Stimulated activated naive CD4-positive, alpha-beta T cell treated with Interleukin-2 at 50 U/mL for 16 hours (primary cell): ENCODE data around the gene SLC9A4.

Experiments used
- DNase-seq: peaks from one replicate; lab custom pipeline; 2025; lab: John Stamatoyannopoulos, UW

The SLC9A4 gene

DNA sequence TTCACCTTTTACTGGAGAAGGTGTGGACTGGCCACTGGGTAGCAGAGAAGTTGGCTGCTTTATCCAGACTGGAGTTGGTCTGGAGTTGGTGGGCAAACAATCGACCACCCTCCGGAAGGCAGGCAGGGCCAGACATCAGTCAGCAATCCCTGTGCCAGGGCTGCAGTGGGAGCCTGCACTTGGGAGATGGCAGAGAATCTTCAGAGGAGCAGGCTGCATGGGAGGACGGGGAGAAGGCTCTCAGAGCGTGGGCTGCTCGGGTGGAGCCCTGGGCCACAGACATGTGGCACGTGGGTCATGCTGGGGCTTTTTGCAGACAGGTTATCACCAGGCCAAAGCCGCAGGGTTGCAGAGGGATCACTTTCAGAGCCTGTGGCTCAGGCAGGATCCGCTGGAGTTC is 29.6 kb downstream of the SLC9A4 start:
- DNase-seq, result no peak

DNA sequence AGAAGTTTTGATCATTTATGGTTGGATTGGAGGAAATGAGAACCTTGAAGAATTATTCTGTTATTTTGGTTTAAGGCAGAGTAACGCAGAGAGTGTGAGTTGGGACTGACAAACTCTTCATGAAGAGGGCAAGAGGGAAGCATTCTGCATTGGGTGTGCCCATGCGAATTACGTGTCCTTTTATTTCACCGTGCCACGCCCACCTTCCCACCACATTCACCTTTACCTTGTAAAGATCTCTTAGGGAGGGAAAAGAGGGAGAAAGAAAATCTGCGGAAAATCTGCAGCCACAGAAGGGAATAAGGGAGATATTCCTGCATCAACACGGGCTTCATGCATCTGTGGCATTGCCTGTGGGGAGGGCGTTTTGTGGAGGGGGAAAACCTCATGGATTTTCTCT is 31.8 kb downstream of the SLC9A4 start:
- DNase-seq, result no peak

DNA sequence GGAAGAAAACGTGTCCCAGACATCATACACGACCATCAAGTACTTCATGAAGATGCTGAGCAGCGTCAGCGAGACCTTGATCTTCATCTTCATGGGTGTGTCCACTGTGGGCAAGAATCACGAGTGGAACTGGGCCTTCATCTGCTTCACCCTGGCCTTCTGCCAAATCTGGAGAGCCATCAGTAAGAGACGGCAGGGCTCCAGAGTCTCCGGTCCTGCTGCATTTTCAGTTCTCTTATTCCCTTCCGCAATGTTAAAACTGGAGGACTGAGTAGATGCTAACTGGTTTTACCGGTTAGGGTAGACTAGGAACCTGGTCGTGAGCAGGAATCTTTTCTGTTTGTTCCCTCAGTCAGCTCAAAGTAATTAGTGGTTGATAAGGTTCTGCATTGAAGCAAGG is 32.3 kb downstream of the SLC9A4 start:
- DNase-seq, result no peak

DNA sequence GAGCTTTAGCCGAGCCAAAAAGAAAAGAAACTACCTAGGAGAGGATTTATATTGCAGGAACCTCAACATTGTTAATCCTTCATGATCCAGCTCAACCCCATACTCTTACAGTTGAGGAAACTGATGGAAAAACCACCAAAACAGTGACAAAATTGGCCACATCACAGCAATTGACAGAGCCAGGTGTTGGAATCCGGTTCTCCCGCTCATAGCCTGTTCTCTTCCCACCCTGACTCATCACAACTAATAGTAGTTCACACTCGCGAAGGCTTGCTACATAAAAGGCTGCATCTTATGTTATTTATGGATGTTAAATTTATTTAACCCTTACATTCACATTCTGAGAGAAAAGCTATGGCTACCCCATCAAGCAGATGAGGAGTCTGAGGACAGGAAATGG is 33.7 kb downstream of the SLC9A4 start:
- no peak for DNase-seq

DNA sequence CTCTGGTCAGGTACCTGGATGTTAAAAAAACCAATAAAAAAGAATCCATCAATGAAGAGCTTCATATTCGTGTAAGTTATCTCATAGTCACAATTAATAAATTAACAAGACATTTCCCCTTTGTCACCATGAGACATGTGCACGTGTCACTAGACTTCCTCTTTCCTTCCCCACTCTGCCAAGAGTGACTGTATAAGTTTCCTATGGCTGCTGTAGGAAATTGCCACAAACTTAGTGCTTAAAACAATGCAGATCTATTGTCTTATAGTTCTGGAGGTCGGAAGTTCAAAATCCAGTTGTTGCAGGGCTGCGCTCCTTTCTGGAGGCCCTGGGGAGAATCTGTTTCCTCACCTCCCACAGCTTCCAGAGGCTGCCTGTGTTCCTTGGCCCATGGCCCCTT is 35.8 kb downstream of the SLC9A4 start:
- no peak for DNase-seq

DNA sequence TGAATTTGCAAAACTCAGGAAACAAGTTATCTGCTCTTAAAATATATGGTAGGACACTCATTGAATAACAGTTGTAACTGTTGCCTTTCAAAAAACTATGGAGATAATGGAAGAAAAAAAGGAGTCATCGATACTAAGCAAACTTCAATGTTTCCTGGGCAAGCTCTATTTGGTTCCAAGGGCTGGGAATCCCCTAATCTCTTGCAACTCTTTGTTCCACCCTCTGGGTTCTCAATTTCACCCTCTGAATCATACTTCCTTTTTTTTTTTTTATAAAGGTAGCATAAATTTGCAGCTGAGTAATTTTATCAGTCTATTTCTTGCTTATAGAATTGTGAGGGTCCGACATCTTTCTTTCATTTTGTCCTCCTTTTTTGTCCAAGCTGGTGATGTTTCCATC is 36.7 kb downstream of the SLC9A4 start:
- DNase-seq, result no peak

DNA sequence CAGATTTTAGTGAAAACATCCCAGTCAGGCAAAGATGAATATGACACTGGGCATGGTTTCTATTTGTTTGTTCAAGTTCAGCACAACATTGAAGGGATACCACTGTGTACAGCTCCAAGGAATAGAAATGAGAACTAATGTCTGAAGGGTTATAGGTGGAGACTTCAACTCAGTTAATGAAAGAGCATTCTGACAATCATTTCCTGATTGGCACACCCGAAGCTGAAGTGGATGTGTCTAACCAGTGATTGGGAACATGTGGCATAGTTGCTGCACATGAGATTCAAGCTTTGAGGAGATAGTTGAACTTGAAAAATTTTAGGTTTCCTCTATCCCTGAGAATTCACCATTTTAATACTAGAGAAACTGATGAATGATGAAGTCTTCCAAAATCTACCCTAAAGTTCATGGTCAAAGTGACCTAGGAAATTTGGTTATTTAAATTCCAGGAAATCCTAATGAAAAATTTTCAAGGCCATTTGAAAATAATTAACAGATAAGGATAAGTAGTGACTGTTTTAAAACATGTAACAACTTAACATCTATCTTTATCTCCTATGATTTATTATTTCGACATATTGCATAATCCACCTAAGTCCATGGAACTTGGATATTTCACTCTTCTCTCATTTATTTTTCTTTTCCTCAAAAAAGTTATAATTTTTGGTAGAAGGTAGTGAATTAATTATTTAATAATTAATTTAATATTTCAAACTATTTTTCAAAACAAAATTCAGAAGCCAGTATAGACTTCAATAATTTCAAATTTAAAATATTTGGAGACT is 38.0 kb downstream of the SLC9A4 start:
- DNase-seq, result no peak

DNA sequence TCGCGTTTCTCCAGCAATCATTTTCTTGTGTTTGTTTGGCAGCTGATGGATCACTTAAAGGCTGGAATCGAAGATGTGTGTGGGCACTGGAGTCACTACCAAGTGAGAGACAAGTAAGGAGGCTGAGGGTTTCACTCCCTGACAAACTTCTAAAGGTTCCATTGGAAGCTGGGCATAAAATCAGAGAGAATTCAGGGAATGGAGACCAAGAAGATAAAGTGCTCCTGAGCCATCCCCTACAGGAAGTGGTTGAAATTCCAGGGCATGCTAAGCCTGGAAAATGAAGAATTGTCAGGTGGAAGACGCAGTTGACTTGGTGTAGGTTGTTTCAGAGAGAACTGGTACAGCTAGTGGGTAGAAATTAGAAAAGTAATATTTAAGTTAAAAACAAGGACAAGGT is 39.1 kb downstream of the SLC9A4 start:
- no peak for DNase-seq

DNA sequence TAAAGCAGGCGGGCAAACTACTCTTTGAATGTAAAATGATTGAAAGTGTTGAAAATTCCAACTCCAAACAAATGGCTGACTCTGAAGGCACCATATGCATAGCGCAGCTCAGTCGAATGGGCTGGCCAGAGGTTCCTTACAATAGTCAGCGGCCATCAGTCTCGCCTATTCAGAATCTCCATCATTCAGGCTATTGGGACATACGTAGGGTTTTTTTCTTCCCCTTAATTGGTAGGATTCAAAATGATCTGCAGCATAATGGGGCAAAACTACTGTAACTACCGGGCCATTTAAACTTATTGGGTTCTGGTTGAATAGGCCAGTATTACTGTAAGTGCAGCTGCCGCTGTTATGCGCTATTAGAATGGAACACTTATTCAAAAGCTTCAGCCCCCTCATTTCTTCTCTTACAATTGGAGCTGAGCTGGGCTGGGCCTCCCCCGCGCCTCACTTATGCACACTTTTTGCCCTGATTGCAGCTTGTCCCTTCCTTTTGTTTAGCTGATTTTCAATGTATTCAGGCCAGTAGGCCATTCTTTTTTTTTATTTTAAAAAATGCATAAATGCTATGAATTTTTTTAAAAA is 40.4 kb downstream of the SLC9A4 start:
- no peak for DNase-seq

DNA sequence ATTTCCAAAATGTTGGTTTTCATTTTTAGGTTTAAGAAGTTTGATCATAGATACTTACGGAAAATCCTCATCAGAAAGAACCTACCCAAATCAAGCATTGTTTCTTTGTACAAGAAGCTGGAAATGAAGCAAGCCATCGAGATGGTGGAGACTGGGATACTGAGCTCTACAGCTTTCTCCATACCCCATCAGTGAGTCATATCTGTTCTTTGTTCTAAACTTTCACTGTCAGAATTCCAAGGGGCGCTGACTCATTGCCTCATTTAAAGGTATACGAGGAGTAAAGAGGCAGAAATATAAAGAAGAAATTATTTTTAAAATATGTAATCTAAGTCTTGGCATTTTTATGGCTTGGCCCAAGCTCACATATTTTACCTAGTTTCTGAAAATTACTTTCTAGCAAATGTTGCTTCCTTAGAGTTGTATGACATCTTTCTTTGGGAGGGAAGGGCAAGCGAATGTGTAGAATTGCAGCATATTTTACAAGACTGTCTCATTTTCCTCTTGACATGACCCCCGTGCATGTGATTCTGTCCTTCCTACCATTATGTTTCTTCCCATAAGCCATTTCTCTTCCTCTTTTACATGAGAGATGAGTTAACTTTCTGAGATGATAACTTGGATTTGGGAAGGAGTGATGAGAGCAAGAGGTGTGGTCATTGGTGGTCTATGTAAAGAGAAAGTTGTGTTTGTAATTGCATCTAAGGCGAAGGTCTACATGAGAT is 41.2 kb downstream of the SLC9A4 start:
- no peak for DNase-seq

DNA sequence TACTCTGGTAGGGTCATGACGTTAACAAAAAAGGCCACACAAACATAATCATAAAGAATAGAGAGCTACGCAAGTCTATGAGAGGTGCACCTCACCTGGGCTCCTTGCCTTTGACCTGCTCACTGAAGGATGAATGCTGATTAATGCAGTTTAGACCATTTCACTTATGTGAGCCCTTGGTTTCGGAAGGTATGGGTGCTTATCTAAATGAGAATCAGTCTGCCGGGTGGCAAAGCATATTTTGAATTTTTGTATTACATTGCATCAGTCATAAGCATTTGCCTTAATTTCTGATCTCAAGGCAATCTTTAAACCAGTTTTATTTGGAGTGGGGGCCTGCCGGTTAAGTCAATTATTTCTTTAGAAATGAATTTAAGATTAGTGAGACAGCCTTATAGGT is 42.8 kb downstream of the SLC9A4 start:
- DNase-seq, result no peak

DNA sequence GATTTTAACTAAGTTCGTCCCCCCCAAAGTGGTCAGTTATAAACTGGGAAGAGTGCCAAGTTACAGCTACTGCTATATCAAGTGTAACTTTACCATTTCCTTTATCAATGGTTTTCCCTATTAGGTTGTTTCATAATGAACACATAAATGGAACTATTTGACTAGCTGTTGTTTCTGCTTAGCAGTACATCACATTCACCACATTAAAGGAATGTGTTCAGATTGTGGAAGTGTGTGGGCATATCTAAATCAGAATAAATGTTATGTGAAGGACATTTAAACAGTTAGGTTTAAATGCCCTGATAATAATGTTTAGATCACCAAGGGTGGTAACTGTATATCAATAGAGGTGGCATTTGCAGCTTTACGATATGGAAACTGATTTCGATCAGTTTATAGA is 45.1 kb downstream of the SLC9A4 start:
- DNase-seq, result no peak

DNA sequence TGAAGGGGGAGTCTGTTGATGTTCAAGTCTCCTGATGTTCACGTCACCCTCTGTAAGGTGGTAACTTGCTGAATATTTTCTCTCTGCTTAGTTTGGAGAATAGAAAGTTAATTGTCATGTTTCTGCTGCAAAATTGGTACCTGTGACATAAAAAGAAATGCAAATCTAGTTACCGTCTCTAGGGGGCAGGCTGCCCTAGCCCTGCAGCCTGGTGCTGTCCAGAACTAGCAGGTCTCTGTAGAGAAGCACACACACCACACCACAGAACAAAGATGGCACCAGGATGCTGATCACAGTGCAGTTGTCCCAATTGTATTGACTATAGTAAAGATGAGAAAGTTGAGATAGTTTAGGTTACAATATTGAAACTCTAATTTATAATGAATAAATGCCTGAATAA is 47.0 kb downstream of the SLC9A4 start:
- DNase-seq, result no peak

DNA sequence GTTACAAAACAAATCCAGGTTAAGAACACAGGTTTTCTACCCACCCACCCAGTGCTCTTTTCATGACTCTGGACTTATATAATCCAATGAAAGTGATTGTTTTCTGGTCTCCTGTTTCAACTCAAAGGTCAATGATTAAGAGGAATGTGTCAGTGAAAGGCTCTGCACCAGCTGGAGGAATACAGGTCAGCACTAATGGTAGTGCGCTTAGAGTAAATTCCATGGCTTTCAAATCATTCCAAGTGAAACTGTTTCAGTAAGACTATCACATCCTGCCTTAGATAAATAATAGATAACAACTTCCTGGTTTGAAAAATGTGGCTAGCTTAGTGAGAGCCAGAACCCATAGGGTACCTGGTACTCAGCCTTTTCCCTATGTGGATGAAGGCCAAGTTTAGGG is 47.8 kb downstream of the SLC9A4 start:
- no peak for DNase-seq

DNA sequence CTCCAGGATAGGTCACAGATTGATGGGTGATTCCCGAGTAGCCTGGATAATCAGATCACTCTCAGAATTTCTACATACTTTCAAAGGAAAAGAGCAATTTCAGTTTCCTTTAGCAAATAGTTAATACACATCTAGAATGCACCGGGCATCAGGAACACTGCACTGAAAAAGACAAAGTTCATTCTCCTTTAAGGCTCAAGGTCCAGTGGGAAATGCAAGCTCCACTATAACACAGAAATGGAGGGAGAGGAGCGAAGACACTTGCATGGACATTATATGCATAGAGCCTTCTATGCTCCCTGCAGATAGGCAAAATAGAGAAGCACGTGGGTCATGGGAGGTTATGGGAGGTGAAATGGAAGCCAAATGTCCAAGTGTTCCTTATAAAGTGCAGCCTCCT is 49.1 kb downstream of the SLC9A4 start:
- DNase-seq, result no peak

DNA sequence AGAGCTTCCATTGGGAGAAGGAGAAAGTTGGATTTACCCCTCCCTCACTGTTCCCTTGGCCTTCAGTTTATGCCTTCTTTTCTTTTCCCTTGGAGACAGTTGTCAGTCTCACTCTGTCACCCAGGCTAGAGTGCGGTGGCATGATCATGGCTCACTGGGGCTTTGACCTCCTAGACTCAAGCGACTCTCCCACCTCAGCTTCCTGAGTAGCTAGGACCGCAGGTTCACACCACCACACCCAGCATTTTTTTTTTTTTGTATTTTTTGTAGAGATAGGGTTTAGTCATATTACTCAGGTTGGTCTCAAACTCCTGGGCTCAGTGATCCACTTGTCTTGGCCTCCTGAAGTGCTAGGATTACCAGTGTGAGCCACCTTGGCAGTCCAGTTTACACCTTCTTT is 49.9 kb downstream of the SLC9A4 start:
- DNase-seq, result no peak

DNA sequence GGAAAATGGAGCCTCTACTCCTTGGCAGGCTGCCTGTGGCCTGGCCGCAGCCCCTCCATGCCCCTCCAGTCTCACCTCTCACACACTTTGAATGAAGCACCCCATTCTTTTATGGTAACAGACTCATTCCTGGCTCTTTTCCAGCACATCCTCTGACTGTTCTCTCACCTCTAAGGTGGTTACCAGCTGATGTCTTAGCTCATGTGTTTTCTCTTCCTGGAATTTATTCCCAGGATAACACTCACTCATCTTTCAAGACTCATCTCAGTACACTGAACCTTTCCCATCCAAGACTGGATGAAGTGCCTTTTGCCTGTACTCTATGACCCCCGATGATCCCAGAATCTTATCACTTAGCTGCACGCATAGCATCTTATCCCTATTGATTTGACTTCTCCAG is 50.6 kb downstream of the SLC9A4 start:
- DNase-seq, result no peak

DNA sequence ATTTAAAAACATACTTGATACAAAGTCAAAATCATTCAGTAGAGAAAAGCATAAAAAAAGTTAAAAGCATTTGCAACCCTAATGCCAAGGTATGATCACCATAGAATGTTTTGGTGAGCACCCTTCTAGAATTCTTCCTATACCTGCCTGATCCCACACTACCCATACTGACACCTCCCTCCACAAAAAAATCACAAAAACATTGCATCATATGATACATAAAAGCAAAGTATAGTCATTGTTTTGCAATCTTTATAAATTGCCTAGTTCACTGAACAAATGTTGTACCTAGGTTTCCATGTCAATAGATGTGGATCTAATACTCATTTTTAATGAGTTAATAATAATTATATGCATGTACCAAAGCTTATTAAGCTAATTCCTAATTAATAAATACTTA is 54.1 kb downstream of the SLC9A4 start:
- no peak for DNase-seq

DNA sequence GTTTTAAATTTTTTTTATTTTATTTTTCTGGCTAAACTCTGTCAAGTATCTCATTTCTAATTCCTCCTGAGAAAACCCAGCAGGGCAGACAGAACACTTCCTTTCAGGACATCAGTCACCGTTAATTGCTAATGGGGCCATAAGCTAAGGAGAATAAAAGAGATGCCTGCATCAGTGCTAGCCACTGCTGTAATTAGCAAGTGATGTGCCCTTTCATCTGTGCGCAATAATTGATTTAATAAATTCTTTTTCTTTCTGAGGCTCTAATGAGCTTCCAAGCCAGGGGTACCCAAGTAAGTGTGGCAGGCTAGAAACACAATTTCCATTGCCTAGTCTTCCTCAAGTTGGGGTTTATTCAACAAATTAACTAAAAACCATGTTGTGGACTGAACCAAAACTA is 65.5 kb downstream of the SLC9A4 start:
- DNase-seq, result no peak

DNA sequence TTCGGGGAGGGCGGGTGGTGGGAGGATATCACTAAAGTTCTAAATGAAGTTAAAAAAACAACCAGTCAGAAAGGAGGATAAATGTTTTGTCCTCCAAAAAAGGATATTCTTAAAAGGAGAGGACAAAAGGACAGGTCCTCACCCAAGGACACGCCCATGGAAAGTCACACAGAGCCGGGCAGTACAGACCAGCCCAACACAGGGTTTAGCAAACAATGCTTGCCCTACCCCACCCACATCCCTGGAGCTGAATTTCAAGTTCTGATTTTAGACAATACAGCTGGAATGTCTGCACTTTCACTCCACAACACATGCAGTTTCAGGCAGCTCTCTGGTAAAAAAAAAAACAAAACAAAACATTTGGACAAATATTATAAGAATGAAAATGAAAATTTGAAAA is 67.9 kb downstream of the SLC9A4 start:
- DNase-seq, result no peak

DNA sequence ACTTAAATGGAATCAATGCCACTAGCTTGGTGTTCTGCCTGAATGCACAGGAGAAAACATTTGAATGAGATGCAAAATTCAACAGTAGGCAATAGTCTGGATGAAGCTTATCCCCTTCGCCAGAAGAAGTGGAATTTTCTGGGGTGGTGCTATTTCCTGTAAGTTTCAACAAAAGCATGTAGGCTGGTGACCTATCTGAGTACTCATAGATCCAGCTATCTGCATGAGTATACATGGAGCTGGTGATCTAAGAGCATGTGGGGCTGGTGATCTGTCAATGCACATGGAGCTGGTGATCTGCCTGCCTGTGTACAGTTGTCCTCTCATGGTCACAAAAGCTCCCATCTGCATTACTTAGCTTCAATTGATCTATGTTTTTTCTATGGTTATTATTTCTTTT is 71.2 kb downstream of the SLC9A4 start:
- DNase-seq, result no peak

DNA sequence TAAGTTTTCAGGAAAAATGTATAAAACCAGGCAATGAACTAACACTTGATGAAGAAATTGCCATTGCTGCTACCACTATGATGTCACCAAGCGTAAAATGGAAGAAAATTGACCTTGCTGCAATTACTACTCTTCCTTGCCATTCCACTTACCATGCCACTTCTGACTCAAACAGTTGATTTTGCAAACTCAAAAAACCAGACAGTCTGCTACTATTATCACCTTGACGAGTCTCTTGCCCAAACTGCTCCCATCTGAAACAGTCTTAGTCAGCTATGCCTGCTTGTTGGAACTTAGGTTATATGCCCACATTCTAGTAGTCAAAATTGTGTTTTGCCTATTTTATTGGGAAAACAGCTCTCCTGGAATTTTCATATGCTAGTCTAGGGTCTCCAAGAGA is 74.4 kb downstream of the SLC9A4 start:
- DNase-seq, result no peak

DNA sequence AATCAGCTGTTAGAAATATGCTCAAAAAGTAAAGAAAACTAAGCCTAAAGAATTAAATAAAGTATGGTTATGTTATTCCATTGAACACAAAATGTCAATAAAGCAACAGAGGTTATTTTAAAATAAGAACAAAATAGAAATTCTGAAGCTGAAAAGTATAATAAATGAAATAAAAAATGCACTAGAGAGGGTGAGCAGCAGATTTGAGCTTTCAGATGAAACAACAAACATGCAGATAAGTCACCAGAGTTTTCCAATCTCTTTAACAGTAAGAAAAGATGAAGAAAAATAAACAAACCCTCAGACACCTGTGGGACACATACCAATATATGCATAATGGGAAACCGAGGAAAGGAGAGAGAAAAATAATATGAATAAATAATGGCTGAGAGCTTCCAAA is 76.0 kb downstream of the SLC9A4 start:
- DNase-seq, result no peak

DNA sequence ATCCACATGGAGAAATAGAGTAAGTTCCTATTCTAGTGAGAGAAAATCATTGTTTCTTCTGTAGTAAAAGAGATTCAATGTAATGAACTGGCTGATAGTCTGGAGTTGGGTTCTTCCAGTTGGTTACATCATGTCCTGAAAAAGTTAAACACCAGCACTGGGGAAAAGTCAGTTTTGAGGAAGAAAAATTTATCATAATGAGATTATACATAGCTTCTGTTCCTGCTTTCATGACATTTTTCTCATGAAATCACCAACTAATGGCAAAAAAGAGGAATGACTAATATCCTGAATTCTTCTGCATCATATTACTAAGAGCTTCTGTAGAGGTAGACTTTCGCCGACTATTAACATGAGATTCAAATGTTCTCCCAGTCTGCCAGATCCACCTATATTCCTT is 77.1 kb downstream of the SLC9A4 start:
- DNase-seq, result no peak
